GM23338 (cell line): ENCODE measurements around the gene ZNF318. TPM values are rescaled to one million over a fixed set of nuclear protein-coding genes. Genes with fewer than 3 reads are reported as not detected.

ENCODE experiments used
- ATAC-seq: fragments of 200-7000 bp; cut with Tn5 transposase; 3 replicates; pipeline ENCODE4 v1.9.1; 2020
- DNase-seq: peaks from one replicate; pipeline ENCODE4 v3.0.0-alpha.2; 2015; ENCODE audit warnings: low spot score
- H2AFZ ChIP-seq: fragments of 200-600 bp; sonication (generic); 2 replicates; pipeline ENCODE4 v1.8.0; 2016; ENCODE audit warnings: antibody characterized with exemption, mild to moderate bottlenecking, moderate library complexity
- H3F3A ChIP-seq: fragments of 200-600 bp; sonication (generic); replicated peaks from 2 replicates; pipeline ENCODE4 v1.8.0; 2017; ENCODE audit warnings: antibody characterized with exemption, mixed run types, low read depth
- H3K27ac ChIP-seq: fragments of 200-600 bp; sonication (generic); 2 replicates; pipeline ENCODE4 v1.6.1; 2016; ENCODE audit warnings: low read depth
- H3K27me3 ChIP-seq: fragments of 200-600 bp; sonication (generic); 2 replicates; pipeline ENCODE4 v1.8.0; 2016; ENCODE audit warnings: mild to moderate bottlenecking, mixed run types, moderate library complexity; ENCODE audit not compliant: insufficient read depth
- H3K36me3 ChIP-seq: fragments of 200-600 bp; sonication (generic); 2 replicates; pipeline ENCODE4 v1.8.0; 2016; ENCODE audit warnings: mild to moderate bottlenecking; ENCODE audit not compliant: insufficient read depth
- H3K4me1 ChIP-seq: fragments of 200-600 bp; sonication (generic); 2 replicates; pipeline ENCODE4 v1.8.0; 2016; ENCODE audit warnings: mild to moderate bottlenecking, moderate library complexity; ENCODE audit not compliant: insufficient read depth
- H3K4me2 ChIP-seq: fragments of 200-600 bp; sonication (generic); 2 replicates; pipeline ENCODE4 v1.7.1; 2017; ENCODE audit warnings: mixed run types
- H3K4me3 ChIP-seq: fragments of 200-600 bp; sonication (generic); 2 replicates; pipeline ENCODE4 v1.6.1; 2016; ENCODE audit warnings: mixed run types
- H3K79me2 ChIP-seq: fragments of 200-600 bp; sonication (generic); replicated peaks from 2 replicates; pipeline ENCODE4 v1.8.0; 2017; ENCODE audit warnings: mild to moderate bottlenecking; ENCODE audit not compliant: insufficient read depth
- H3K9me2 ChIP-seq: fragments of 200-600 bp; sonication (generic); 2 replicates; pipeline ENCODE4 v1.8.0; 2017; ENCODE audit not compliant: insufficient read depth
- H4K20me1 ChIP-seq: fragments of 200-600 bp; sonication (generic); replicated peaks from 2 replicates; pipeline ENCODE4 v1.8.0; 2017; ENCODE audit warnings: mild to moderate bottlenecking; ENCODE audit not compliant: insufficient read depth
- H3K27ac Mint-ChIP-seq: 2 replicates; pipeline ENCODE4 v1.8.0; 2020; ENCODE audit warnings: inconsistent platforms, mild to moderate bottlenecking, moderate library complexity, mixed read lengths
- H3K27me3 Mint-ChIP-seq: 3 replicates; pipeline ENCODE4 v1.8.0; 2022; ENCODE audit warnings: low read depth, mild to moderate bottlenecking, moderate library complexity, mixed read lengths, inconsistent platforms; ENCODE audit not compliant: insufficient read depth, poor library complexity
- H3K36me3 Mint-ChIP-seq: 3 replicates; pipeline ENCODE4 v1.8.0; 2021; ENCODE audit warnings: low read depth, mild to moderate bottlenecking, inconsistent platforms, moderate library complexity, mixed read lengths
- H3K4me1 Mint-ChIP-seq: 3 replicates; pipeline ENCODE4 v1.8.0; 2020; ENCODE audit warnings: mild to moderate bottlenecking, inconsistent platforms, mixed read lengths
- H3K4me3 Mint-ChIP-seq: 3 replicates; pipeline ENCODE4 v1.8.0; 2021; ENCODE audit warnings: moderate library complexity, mild to moderate bottlenecking, inconsistent platforms, mixed read lengths
- H3K9me3 Mint-ChIP-seq: 3 replicates; pipeline ENCODE4 v1.8.0; 2020; ENCODE audit warnings: moderate library complexity, mild to moderate bottlenecking, inconsistent platforms, mixed read lengths
- POLR2AphosphoS5 ChIP-seq: IDR thresholded peaks from 2 replicates; pipeline ENCODE4 v1.6.1; 2016; ENCODE audit warnings: antibody characterized with exemption, low read depth
- STAT1 ChIP-seq: IDR thresholded peaks from one replicate; pipeline ENCODE4 v1.6.1; 2016; ENCODE audit warnings: antibody characterized with exemption; ENCODE audit not compliant: unreplicated experiment
- ZNF114 ChIP-seq: fragments of 250-450 bp; sonication (Bioruptor Pico); IDR thresholded peaks from 2 replicates; pipeline ENCODE4 v1.5.0; 2020; ENCODE audit warnings: mild to moderate bottlenecking, moderate library complexity
- polyA plus RNA-seq: library from polyadenylated mRNA; unstranded; fragments of >200 nt; fragmentation: Nextera tagmentation; extraction: Ambion mirVana; gene quantifications from 2 replicates; pipeline ENCODE4 v1.2.1, GENCODE V29; 2016
- total RNA-seq: library from RNA; depleted of rRNA; stranded (reverse); fragments of >200 nt; shearing (Covaris generic); gene quantifications from 2 replicates; pipeline ENCODE4 v1.2.3, GENCODE V29; 2014
- TF ChIP-seq, protein P1 (sequence below): IDR thresholded peaks from one replicate; pipeline ENCODE4 v1.6.1; 2018; ENCODE audit warnings: antibody characterized with exemption; ENCODE audit not compliant: unreplicated experiment
- TF ChIP-seq, protein P2 (sequence below), 2 experiments: fragments of 200-600 bp in 1 of 2; sonication (generic) in 1 of 2; conservative IDR thresholded peaks; 2 replicates each; pipeline versions ENCODE4 v1.5.1 to v1.6.1; 2016 to 2017; ENCODE audit warnings: antibody characterized with exemption in 2 of 2, low read depth in 2 of 2, mild to moderate bottlenecking in 2 of 2, moderate library complexity in 1 of 2
- TF ChIP-seq, protein P3 (sequence below): IDR thresholded peaks from 2 replicates; pipeline ENCODE4 v1.6.1; 2016; ENCODE audit warnings: antibody characterized with exemption
- TF ChIP-seq, protein P4 (sequence below): fragments of 250-450 bp; sonication (Bioruptor Pico); IDR thresholded peaks from 2 replicates; pipeline ENCODE4 v1.5.0; 2020; ENCODE audit warnings: mild to moderate bottlenecking, moderate library complexity

The ZNF318 gene
- total and polyA plus RNA-seq, 2 experiments from 2014 or later = 8.7 to 19.5 TPM

GRCh38 chr6:43290905-43291355 lies 78.5 kb downstream of the ZNF318 start (continued):
- TF ChIP-seq, protein P1, sequence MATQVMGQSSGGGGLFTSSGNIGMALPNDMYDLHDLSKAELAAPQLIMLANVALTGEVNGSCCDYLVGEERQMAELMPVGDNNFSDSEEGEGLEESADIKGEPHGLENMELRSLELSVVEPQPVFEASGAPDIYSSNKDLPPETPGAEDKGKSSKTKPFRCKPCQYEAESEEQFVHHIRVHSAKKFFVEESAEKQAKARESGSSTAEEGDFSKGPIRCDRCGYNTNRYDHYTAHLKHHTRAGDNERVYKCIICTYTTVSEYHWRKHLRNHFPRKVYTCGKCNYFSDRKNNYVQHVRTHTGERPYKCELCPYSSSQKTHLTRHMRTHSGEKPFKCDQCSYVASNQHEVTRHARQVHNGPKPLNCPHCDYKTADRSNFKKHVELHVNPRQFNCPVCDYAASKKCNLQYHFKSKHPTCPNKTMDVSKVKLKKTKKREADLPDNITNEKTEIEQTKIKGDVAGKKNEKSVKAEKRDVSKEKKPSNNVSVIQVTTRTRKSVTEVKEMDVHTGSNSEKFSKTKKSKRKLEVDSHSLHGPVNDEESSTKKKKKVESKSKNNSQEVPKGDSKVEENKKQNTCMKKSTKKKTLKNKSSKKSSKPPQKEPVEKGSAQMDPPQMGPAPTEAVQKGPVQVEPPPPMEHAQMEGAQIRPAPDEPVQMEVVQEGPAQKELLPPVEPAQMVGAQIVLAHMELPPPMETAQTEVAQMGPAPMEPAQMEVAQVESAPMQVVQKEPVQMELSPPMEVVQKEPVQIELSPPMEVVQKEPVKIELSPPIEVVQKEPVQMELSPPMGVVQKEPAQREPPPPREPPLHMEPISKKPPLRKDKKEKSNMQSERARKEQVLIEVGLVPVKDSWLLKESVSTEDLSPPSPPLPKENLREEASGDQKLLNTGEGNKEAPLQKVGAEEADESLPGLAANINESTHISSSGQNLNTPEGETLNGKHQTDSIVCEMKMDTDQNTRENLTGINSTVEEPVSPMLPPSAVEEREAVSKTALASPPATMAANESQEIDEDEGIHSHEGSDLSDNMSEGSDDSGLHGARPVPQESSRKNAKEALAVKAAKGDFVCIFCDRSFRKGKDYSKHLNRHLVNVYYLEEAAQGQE = no peak

DNA sequence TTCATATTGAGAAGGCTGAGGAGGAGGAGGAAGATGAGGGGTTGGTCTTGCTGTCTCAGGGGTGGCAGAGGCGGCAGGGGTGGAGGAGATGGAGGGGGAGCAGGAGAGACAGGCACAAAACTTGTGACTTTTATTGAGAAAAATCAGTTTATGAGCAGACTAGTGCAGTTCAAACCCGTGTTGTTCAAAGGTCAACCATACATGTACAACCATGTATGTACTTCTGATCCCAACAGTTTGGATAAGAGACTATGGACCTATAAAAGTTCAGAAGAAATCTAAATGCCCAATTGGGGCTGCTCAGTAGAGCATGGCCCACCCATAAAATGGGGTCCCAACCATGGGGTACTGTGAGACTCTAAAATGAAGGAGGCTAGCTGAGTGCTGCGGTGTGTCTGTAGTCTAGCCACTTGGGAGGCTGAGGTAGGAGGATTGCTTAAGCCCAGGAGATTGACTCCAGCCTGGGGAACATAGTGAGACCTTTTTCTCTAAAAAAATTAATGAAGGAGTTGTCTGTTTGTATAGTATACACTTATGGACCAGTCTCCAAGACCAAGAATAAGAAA lies 79.0 kb downstream of the ZNF318 start:
- H3K4me3 ChIP-seq = no peak overlapping the region
- ATAC-seq (no peak), DNase-seq (no peak)
- no peak overlapping the region for H3K4me3 Mint-ChIP-seq
- H3K79me2 ChIP-seq = no peaks in the 10 kb centered on the region
- no peak overlapping the region for H3K27ac ChIP-seq
- H3K36me3 ChIP-seq = no peaks in the 10 kb centered on the region
- no peaks in the 10 kb centered on the region for H3K9me3 Mint-ChIP-seq
- no peaks in the 10 kb centered on the region; the same call in 1 of the 2 replicates for H3K4me1 ChIP-seq
- H3K36me3 Mint-ChIP-seq = no peaks in the 10 kb centered on the region
- no peak overlapping the region for H3K27ac Mint-ChIP-seq
- H4K20me1 ChIP-seq = no peaks in the 10 kb centered on the region
- H2AFZ ChIP-seq = no peak overlapping the region
- H3K9me2 ChIP-seq = peaks cover 4% of the 10 kb centered on the region; the same call in 1 of the 2 replicates
- peaks cover 12% of the 10 kb centered on the region for H3K4me1 Mint-ChIP-seq
- H3K27me3 ChIP-seq = peaks cover 12% of the 10 kb centered on the region
- H3F3A ChIP-seq = no peaks in the 10 kb centered on the region
- H3K27me3 Mint-ChIP-seq = peaks cover 19% of the 10 kb centered on the region
- no peak overlapping the region for H3K4me2 ChIP-seq
- TF ChIP-seq, protein P2, sequence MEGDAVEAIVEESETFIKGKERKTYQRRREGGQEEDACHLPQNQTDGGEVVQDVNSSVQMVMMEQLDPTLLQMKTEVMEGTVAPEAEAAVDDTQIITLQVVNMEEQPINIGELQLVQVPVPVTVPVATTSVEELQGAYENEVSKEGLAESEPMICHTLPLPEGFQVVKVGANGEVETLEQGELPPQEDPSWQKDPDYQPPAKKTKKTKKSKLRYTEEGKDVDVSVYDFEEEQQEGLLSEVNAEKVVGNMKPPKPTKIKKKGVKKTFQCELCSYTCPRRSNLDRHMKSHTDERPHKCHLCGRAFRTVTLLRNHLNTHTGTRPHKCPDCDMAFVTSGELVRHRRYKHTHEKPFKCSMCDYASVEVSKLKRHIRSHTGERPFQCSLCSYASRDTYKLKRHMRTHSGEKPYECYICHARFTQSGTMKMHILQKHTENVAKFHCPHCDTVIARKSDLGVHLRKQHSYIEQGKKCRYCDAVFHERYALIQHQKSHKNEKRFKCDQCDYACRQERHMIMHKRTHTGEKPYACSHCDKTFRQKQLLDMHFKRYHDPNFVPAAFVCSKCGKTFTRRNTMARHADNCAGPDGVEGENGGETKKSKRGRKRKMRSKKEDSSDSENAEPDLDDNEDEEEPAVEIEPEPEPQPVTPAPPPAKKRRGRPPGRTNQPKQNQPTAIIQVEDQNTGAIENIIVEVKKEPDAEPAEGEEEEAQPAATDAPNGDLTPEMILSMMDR (conservative IDR thresholded peaks at IDR 0.05; ENCODE audit: low read depth in 2 of 2) = no peak
- TF ChIP-seq, protein P3, sequence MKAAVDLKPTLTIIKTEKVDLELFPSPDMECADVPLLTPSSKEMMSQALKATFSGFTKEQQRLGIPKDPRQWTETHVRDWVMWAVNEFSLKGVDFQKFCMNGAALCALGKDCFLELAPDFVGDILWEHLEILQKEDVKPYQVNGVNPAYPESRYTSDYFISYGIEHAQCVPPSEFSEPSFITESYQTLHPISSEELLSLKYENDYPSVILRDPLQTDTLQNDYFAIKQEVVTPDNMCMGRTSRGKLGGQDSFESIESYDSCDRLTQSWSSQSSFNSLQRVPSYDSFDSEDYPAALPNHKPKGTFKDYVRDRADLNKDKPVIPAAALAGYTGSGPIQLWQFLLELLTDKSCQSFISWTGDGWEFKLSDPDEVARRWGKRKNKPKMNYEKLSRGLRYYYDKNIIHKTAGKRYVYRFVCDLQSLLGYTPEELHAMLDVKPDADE = no peak
- no peak for TF ChIP-seq ZNF114 (CRISPR knock-in tag)
- TF ChIP-seq POLR2AphosphoS5 = no peak
- TF ChIP-seq, protein P4, sequence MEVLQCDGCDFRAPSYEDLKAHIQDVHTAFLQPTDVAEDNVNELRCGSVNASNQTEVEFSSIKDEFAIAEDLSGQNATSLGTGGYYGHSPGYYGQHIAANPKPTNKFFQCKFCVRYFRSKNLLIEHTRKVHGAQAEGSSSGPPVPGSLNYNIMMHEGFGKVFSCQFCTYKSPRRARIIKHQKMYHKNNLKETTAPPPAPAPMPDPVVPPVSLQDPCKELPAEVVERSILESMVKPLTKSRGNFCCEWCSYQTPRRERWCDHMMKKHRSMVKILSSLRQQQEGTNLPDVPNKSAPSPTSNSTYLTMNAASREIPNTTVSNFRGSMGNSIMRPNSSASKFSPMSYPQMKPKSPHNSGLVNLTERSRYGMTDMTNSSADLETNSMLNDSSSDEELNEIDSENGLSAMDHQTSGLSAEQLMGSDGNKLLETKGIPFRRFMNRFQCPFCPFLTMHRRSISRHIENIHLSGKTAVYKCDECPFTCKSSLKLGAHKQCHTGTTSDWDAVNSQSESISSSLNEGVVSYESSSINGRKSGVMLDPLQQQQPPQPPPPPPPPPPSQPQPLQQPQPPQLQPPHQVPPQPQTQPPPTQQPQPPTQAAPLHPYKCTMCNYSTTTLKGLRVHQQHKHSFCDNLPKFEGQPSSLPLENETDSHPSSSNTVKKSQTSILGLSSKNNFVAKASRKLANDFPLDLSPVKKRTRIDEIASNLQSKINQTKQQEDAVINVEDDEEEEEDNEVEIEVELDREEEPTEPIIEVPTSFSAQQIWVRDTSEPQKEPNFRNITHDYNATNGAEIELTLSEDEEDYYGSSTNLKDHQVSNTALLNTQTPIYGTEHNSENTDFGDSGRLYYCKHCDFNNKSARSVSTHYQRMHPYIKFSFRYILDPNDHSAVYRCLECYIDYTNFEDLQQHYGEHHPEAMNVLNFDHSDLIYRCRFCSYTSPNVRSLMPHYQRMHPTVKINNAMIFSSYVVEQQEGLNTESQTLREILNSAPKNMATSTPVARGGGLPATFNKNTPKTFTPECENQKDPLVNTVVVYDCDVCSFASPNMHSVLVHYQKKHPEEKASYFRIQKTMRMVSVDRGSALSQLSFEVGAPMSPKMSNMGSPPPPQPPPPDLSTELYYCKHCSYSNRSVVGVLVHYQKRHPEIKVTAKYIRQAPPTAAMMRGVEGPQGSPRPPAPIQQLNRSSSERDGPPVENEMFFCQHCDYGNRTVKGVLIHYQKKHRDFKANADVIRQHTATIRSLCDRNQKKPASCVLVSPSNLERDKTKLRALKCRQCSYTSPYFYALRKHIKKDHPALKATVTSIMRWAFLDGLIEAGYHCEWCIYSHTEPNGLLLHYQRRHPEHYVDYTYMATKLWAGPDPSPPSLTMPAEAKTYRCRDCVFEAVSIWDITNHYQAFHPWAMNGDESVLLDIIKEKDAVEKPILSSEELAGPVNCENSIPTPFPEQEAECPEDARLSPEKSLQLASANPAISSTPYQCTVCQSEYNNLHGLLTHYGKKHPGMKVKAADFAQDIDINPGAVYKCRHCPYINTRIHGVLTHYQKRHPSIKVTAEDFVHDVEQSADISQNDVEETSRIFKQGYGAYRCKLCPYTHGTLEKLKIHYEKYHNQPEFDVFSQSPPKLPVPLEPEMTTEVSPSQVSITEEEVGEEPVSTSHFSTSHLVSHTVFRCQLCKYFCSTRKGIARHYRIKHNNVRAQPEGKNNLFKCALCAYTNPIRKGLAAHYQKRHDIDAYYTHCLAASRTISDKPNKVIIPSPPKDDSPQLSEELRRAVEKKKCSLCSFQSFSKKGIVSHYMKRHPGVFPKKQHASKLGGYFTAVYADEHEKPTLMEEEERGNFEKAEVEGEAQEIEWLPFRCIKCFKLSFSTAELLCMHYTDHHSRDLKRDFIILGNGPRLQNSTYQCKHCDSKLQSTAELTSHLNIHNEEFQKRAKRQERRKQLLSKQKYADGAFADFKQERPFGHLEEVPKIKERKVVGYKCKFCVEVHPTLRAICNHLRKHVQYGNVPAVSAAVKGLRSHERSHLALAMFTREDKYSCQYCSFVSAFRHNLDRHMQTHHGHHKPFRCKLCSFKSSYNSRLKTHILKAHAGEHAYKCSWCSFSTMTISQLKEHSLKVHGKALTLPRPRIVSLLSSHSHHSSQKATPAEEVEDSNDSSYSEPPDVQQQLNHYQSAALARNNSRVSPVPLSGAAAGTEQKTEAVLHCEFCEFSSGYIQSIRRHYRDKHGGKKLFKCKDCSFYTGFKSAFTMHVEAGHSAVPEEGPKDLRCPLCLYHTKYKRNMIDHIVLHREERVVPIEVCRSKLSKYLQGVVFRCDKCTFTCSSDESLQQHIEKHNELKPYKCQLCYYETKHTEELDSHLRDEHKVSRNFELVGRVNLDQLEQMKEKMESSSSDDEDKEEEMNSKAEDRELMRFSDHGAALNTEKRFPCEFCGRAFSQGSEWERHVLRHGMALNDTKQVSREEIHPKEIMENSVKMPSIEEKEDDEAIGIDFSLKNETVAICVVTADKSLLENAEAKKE = no peak
- TF ChIP-seq STAT1 = no peak
- TF ChIP-seq, protein P1 = no peak
